Fibroblast of skin of right quadriceps (primary cell): Measurements from ENCODE around the gene MLX.

Experiments used
- DNase-seq: peaks from one replicate; pipeline ENCODE4 v3.0.0-alpha.2; 2013

Gene MLX

DNA sequence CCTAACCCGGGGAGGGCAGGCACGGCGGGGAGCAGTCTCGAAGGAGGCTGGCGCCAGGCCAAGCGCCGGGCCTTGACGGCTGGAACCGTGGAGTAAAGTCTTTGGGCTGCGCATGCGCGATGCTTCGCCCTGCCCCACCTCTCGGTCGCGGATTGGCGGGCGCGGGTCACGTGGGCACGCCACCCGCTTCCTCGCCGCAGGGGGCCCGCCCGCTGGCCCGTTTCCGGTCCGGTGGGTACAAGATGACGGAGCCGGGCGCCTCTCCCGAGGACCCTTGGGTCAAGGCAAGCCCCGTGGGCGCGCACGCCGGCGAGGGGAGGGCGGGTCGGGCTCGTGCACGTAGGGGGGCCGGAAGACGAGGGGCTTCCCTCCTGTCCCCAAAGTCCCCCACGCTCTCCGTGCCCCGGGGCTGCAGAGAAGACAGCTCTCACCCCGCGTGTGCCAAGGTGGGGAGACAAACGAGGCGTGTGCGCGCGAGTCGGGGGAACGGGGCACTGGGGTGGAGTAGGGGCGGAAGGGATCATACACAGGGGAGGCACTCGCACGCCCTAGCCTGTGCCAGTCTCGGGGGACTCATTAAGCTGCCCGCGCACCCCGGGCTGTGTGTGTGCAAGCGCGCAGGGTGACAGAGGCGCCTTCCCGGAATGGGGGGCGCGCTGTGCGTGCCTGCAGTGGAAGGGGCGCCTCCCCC lies at the start of gene MLX:
Gene MLX (plus strand): TSS at position 218 of the 691 bp plus-strand sequence. CDS start 25 bp downstream, at position 243.
- peak; percentile 89 for DNase-seq

DNA sequence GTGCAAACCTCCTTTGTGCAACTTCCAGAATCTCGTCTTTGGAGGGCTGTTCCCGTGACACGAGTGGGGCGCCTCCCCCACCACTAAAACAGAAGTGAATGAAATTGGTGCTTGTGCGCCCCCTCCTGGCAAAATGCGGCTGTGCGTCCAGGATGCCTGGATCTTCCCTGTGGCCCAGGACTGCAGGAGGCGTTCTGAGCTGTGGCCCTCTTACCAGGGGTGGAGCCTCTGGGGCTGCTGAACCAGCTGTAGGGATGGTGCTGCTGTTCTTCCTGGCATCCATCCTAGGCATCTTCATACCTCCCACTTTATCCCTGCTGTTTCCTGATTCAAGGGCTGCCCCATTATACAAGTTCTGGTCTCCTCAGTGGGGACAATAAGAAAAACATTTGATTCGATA lies 49.4 kb upstream of the MLX start:
- peak; percentile 92 for DNase-seq

- peak; percentile 98 for DNase-seq
Measured at GRCh38 chr17:42518046-42518754, 48.7 kb upstream of the MLX start.

GRCh38 chr17:42518755-42519545 lies 48.0 kb upstream of the MLX start:
- peak; percentile 39 for DNase-seq

DNA sequence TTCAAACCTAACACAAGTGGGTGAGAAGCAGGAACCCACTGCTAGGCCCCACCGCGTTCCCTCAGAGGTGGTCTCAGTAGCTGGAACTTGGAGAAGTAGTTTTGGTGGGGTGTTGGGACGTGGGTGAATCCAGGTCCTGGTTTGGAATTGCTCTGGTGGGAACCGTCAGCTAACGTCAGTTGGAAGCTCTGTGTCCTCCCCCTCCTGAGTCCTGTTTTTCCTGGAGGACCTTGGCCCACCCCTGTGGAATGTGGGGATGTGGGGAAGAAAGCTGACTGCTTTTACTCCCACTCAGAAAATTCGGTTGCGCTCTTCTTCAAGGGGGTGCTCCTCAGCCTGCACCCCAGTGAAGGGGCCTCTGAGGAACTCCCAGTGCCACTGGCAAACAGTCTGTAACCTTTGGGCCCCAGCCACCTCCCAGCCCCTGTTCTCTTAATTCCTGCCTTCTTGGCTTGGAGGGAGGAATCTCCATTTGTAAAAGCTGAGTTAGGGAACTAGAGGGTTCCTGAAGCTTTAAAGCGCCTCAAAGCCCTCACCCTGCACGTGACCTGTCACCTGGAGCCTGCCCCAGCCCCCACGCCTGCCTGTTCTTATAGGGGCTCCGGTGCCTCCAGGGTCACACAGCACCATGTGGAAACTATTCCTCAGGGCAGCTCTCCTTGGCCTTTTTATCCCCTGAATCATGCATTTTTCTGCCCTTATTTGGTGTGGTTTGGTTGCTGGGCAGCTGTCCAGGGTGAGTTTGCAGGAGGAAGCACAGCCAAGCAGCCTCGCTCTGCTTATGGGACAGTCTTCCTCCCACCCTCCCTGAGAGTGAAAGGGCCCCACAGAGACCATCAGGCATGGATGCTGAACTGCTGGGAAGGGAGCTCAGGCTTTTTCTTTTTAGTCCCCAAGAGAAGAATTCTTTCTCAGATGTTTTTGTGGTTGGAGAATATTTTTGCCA lies 47.1 kb upstream of the MLX start:
- peak; percentile 100 for DNase-seq

GRCh38 chr17:42520540-42520951 lies 46.4 kb upstream of the MLX start:
- DNase-seq: no peak

DNA sequence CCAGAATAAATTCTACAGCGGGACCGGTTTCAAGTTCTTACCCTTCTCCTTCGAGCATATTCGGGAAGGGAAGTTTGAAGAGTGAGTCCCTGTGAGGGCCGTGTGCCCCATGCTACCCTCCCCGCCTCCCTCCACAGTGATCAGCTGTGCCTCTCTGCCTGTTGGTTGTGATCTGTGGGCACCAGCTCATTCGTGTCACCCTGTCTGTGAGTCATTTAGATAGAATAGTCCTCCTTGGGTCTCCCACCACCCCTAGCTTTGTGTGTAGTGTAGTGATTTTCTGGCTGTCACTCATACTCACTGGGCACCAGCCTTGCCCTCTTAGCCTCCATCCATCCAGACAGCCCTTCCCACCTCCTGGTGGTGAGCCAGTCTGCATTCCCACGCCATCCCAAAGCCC lies 45.9 kb upstream of the MLX start:
- DNase-seq: no peak

GRCh38 chr17:42521666-42522262 lies 45.1 kb upstream of the MLX start:
- no peak for DNase-seq

GRCh38 chr17:42522263-42522790 lies 44.6 kb upstream of the MLX start:
- no peak for DNase-seq

- no peak for DNase-seq
Measured at GRCh38 chr17:42522798-42523278, 44.1 kb upstream of the MLX start.

GRCh38 chr17:42525221-42525620 lies 41.7 kb upstream of the MLX start:
- DNase-seq: peak; percentile 88

- peak; percentile 68 for DNase-seq
Measured at GRCh38 chr17:42526031-42526444, 40.9 kb upstream of the MLX start.

DNA sequence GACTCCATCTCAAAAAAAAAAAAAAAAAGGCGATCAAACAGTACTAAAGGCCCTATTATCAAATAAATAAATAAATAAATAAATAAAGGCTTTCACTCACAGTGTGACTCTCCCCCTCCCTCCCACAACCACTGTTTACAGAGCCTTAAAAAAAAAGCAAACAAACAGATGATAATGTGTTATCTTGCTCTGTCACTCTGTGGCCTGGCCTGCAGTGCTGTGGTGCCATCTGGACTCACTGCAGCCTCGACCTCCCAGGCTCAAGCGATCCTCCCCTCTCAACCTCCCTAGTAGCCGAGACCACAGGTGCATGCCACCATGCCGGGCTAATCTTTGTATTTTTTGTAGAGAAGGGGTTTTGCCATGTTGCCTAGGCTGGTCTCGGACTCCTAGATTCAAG lies 39.0 kb upstream of the MLX start:
- no peak for DNase-seq

GRCh38 chr17:42529061-42529460 lies 37.8 kb upstream of the MLX start:
- no peak for DNase-seq

GRCh38 chr17:42530952-42531454 lies 35.9 kb upstream of the MLX start:
- DNase-seq: no peak

GRCh38 chr17:42531455-42532354 lies 35.2 kb upstream of the MLX start:
- no peak for DNase-seq

GRCh38 chr17:42535155-42536047 lies 31.5 kb upstream of the MLX start:
- DNase-seq: no peak

- DNase-seq: peak; percentile 85
Measured at GRCh38 chr17:42536048-42536371, 30.9 kb upstream of the MLX start, which contains the start of gene NAGLU. Gene NAGLU, plus strand, starts transcription at chr17:42536241. Its CDS starts 32 bp downstream, at chr17:42536273.
